HCT116 (cell line): ENCODE results near the gene RBBP8NL.

Experiments used
- FOSL1 ChIP-seq: IDR thresholded peaks from 2 replicates; pipeline ENCODE4 v1.6.1; 2012; ENCODE audit warnings: low read depth
- POLR2A ChIP-seq: IDR thresholded peaks from 2 replicates; pipeline ENCODE4 v1.7.0; 2011; ENCODE audit warnings: borderline replicate concordance; ENCODE audit not compliant: insufficient read depth, insufficient read length; ENCODE audit errors: extremely low read depth
- POLR2AphosphoS5 ChIP-seq: IDR thresholded peaks from 2 replicates; pipeline ENCODE4 v1.6.1; 2011; ENCODE audit warnings: mild to moderate bottlenecking, low read depth, low read length, moderate library complexity
- SP1 ChIP-seq: IDR thresholded peaks from 2 replicates; pipeline ENCODE4 v1.6.1; 2012; ENCODE audit warnings: low read depth
- SRF ChIP-seq: IDR thresholded peaks from 2 replicates; pipeline ENCODE4 v1.6.1; 2012; ENCODE audit warnings: low read depth
- YY1 ChIP-seq: IDR thresholded peaks from 2 replicates; pipeline ENCODE4 v1.6.1; 2011; ENCODE audit warnings: low read length, low read depth, moderate library complexity, mild to moderate bottlenecking; ENCODE audit not compliant: insufficient replicate concordance; ENCODE audit errors: extremely low read depth
- ZFX ChIP-seq: fragments of 450-650 bp; IDR thresholded peaks from 2 replicates; pipeline ENCODE4 v1.6.1; 2017
- ZNF274 ChIP-seq: fragments of 200-500 bp; sonication (Bioruptor generic); IDR thresholded peaks from 2 replicates; pipeline ENCODE4 v1.6.1; 2014; ENCODE audit warnings: mild to moderate bottlenecking, low read depth, low read length, inconsistent platforms
- TF ChIP-seq, protein P1 (sequence below), 3 experiments: fragments of 200-600 bp in 1 of 3; sonication (generic) in 1 of 3; IDR thresholded peaks in 2 of 3; conservative IDR thresholded peaks in 1 of 3; 2 replicates each; pipeline ENCODE4 v1.5.1; 2012 to 2017; ENCODE audit warnings: low read depth in 2 of 3, low read length in 2 of 3, antibody characterized with exemption in 1 of 3, borderline replicate concordance in 1 of 3, control low read depth in 1 of 3, mild to moderate bottlenecking in 1 of 3, mixed read lengths in 1 of 3, mixed run types in 1 of 3, moderate library complexity in 1 of 3; ENCODE audit not compliant: insufficient read depth in 1 of 3
- TF ChIP-seq, protein P2 (sequence below): IDR thresholded peaks from 2 replicates; pipeline ENCODE4 v1.6.1; 2012

DNA sequence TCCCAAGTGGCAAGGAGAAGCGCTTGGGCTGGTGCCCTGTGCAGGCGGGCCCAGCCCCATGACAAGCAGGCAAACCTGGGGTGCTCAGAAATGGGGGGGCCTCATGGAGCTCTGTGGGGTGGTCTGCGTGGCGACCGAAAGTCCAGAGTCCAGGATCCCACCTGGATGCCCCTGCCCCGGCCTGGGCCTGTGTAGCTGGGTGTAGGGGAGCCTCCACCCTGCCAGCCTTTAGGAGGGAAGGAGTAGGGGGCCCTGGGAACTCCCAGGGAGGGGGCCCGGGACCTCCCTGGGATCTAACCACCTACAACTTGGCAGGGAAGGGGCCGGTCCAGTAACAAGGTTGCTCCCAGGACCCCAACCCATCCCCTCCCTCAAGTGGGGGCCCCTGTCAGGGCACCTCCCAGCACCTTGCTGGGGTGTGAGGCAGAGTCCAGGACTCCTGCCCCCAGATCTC is 55.7 kb downstream of the RBBP8NL start:
- no peak for TF ChIP-seq YY1
- no peak for TF ChIP-seq POLR2AphosphoS5
- TF ChIP-seq, protein P1, sequence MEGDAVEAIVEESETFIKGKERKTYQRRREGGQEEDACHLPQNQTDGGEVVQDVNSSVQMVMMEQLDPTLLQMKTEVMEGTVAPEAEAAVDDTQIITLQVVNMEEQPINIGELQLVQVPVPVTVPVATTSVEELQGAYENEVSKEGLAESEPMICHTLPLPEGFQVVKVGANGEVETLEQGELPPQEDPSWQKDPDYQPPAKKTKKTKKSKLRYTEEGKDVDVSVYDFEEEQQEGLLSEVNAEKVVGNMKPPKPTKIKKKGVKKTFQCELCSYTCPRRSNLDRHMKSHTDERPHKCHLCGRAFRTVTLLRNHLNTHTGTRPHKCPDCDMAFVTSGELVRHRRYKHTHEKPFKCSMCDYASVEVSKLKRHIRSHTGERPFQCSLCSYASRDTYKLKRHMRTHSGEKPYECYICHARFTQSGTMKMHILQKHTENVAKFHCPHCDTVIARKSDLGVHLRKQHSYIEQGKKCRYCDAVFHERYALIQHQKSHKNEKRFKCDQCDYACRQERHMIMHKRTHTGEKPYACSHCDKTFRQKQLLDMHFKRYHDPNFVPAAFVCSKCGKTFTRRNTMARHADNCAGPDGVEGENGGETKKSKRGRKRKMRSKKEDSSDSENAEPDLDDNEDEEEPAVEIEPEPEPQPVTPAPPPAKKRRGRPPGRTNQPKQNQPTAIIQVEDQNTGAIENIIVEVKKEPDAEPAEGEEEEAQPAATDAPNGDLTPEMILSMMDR (IDR thresholded peaks at IDR 0.05 in 2 of 3, conservative IDR thresholded peaks at IDR 0.05 in 1 of 3; ENCODE audit: borderline replicate concordance in 1 of 3, insufficient read depth in 1 of 3, low read depth in 2 of 3, low read length in 2 of 3), result no peak
- no peak for TF ChIP-seq ZNF274
- no peak for TF ChIP-seq POLR2A
- no peak for TF ChIP-seq SRF
- no peak for TF ChIP-seq FOSL1
- no peak for TF ChIP-seq ZFX
- TF ChIP-seq, protein P2, sequence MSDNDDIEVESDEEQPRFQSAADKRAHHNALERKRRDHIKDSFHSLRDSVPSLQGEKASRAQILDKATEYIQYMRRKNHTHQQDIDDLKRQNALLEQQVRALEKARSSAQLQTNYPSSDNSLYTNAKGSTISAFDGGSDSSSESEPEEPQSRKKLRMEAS, result no peak
- TF ChIP-seq SP1, result no peak
